Measurements from ENCODE around the gene RSPRY1.

Gene RSPRY1

DNA sequence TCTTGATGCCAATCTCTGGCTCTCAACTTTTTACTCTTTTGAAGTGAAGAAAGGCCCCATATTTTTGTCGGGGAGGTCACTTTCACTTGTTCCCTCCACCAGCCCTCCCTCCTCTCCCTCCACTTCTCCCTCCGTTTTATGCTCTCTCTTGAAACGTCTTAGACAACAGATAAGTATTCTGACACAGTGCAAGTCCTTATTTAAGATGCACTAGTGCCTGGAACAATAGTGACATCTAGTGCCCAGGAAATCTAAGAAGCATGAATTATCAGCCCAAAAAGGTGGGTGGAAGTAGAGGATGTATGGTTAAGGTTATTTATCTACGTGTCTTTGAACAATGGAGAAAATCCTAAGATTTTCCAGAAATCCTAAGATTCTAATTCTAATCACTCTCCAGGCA is 18.2 kb upstream of the RSPRY1 start:
- Histone ChIP-seq H3K79me2 (ENCODE audit: control insufficient read depth, insufficient read depth, low read length, unreplicated experiment) (no peaks in the 10 kb centered on the region), H3K27me3 (ENCODE audit: insufficient read depth, low read length) (no peaks in the 10 kb centered on the region), H3K4me1 (ENCODE audit: control insufficient read depth, insufficient read depth, low read length, unreplicated experiment) (peaks cover 7% of the 10 kb centered on the region), H3K27ac (ENCODE audit: low read depth, low read length) (no peak overlapping the region), H3K4me3 (ENCODE audit: low read depth, low read length) (no peak overlapping the region), H2AFZ (ENCODE audit: low read length, unreplicated experiment) (no peak overlapping the region), H3K36me3 (ENCODE audit: insufficient read depth, low read length) (peaks cover 17% of the 10 kb centered on the region)

DNA sequence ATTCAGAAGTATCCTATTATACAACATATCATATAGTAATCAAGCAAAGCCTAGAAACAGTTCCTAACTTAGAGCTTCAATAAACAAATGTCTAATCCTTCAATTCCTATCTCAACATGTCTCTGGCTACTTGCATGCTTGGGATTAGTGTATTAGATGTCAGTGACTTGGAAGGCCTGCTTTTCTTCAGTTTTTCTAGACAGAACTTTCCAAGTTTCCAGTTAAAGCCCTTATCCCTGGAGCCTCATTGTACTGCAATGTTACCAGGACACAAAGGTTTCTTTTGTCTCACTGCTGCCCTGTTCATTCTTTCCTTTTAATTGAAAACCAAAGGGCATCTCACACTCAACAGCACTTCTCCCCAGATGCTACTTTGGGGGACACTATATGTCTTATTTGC is 16.8 kb upstream of the RSPRY1 start:
- Histone ChIP-seq H3K36me3 (ENCODE audit: insufficient read depth, low read length) (peaks cover 8% of the 10 kb centered on the region), H3K27ac (ENCODE audit: low read depth, low read length) (no peak overlapping the region), H3K27me3 (ENCODE audit: insufficient read depth, low read length) (no peaks in the 10 kb centered on the region), H3K4me3 (ENCODE audit: low read depth, low read length) (no peak overlapping the region), H3K4me1 (ENCODE audit: control insufficient read depth, insufficient read depth, low read length, unreplicated experiment) (peaks cover 7% of the 10 kb centered on the region), H2AFZ (ENCODE audit: low read length, unreplicated experiment) (no peak overlapping the region), H3K79me2 (ENCODE audit: control insufficient read depth, insufficient read depth, low read length, unreplicated experiment) (peaks cover under 1% of the 10 kb centered on the region)

GRCh38 chr16:57172721-57173290 is 13.3 kb upstream of the RSPRY1 start:
- Histone ChIP-seq H3K36me3 (ENCODE audit: insufficient read depth, low read length) (no peaks in the 10 kb centered on the region; the same call in 1 of the 2 replicates), H3K27me3 (ENCODE audit: insufficient read depth, low read length) (no peaks in the 10 kb centered on the region), H3K4me3 (ENCODE audit: low read depth, low read length) (no peak overlapping the region), H3K4me1 (ENCODE audit: control insufficient read depth, insufficient read depth, low read length, unreplicated experiment) (no peaks in the 10 kb centered on the region), H3K79me2 (ENCODE audit: control insufficient read depth, insufficient read depth, low read length, unreplicated experiment) (peaks cover 4% of the 10 kb centered on the region), H2AFZ (ENCODE audit: low read length, unreplicated experiment) (no peak overlapping the region), H3K27ac (ENCODE audit: low read depth, low read length) (no peak overlapping the region)

GRCh38 chr16:57175896-57176295 is 10.2 kb upstream of the RSPRY1 start:
- no peak overlapping the region for H3K4me3 ChIP-seq (ENCODE audit: low read depth, low read length)
- no peak overlapping the region for H2AFZ ChIP-seq (ENCODE audit: low read length, unreplicated experiment)
- H3K79me2 ChIP-seq (ENCODE audit: control insufficient read depth, insufficient read depth, low read length, unreplicated experiment) = peaks cover 11% of the 10 kb centered on the region
- H3K27ac ChIP-seq (ENCODE audit: low read depth, low read length) = no peak overlapping the region
- no peaks in the 10 kb centered on the region for H3K27me3 ChIP-seq (ENCODE audit: insufficient read depth, low read length)
- no peaks in the 10 kb centered on the region for H3K36me3 ChIP-seq (ENCODE audit: insufficient read depth, low read length)
- no peaks in the 10 kb centered on the region for H3K4me1 ChIP-seq (ENCODE audit: control insufficient read depth, insufficient read depth, low read length, unreplicated experiment)

GRCh38 chr16:57178196-57178595 is 7.9 kb upstream of the RSPRY1 start:
- Histone ChIP-seq H3K27ac (ENCODE audit: low read depth, low read length) (no peak overlapping the region), H3K27me3 (ENCODE audit: insufficient read depth, low read length) (no peaks in the 10 kb centered on the region), H3K4me3 (ENCODE audit: low read depth, low read length) (no peak overlapping the region), H2AFZ (ENCODE audit: low read length, unreplicated experiment) (no peak overlapping the region), H3K79me2 (ENCODE audit: control insufficient read depth, insufficient read depth, low read length, unreplicated experiment) (peaks cover 30% of the 10 kb centered on the region), H3K4me1 (ENCODE audit: control insufficient read depth, insufficient read depth, low read length, unreplicated experiment) (no peaks in the 10 kb centered on the region), H3K36me3 (ENCODE audit: insufficient read depth, low read length) (no peaks in the 10 kb centered on the region)

DNA sequence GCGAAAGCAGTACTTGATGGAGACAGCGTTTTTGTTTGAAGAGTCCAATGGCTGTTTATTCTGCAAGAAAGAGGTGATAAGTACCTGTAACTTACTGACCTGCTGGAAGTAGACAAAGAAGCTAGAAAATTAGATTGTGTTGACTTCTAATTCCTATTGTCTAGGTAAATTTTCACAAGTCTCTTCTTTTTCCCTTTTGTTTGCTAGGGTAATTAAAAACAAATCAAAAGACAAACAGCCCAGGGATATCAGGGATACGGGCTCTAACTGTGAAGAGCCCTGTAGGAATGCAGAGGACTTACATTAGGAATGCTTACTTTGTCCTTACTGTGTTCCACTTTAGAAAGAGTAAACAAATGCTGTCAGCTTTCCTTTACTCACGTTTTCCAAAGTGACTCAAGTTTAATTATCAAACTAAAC is 7.3 kb upstream of the RSPRY1 start:
- H3K27ac ChIP-seq (ENCODE audit: low read depth, low read length) = no peak overlapping the region

GRCh38 chr16:57179215-57179828 is 6.8 kb upstream of the RSPRY1 start:
- H3K27ac ChIP-seq (ENCODE audit: low read depth, low read length) = no peak overlapping the region
- H3K4me3 ChIP-seq (ENCODE audit: low read depth, low read length) = no peak overlapping the region
- peaks cover 40% of the 10 kb centered on the region for H3K79me2 ChIP-seq (ENCODE audit: control insufficient read depth, insufficient read depth, low read length, unreplicated experiment)
- H3K4me1 ChIP-seq (ENCODE audit: control insufficient read depth, insufficient read depth, low read length, unreplicated experiment) = peaks cover 4% of the 10 kb centered on the region
- H3K36me3 ChIP-seq (ENCODE audit: insufficient read depth, low read length) = no peaks in the 10 kb centered on the region; the same call in 1 of the 2 replicates
- no peak overlapping the region for H2AFZ ChIP-seq (ENCODE audit: low read length, unreplicated experiment)
- no peaks in the 10 kb centered on the region for H3K27me3 ChIP-seq (ENCODE audit: insufficient read depth, low read length)

More for the DNA sequence above, 7.3 kb upstream of the RSPRY1 start:
- Histone ChIP-seq H3K36me3 (ENCODE audit: insufficient read depth, low read length) (no peaks in the 10 kb centered on the region), H3K79me2 (ENCODE audit: control insufficient read depth, insufficient read depth, low read length, unreplicated experiment) (peaks cover 36% of the 10 kb centered on the region), H3K27me3 (ENCODE audit: insufficient read depth, low read length) (no peaks in the 10 kb centered on the region), H3K4me1 (ENCODE audit: control insufficient read depth, insufficient read depth, low read length, unreplicated experiment) (no peaks in the 10 kb centered on the region), H3K4me3 (ENCODE audit: low read depth, low read length) (no peak overlapping the region), H2AFZ (ENCODE audit: low read length, unreplicated experiment) (no peak overlapping the region)

- no peak overlapping the region for H2AFZ ChIP-seq (ENCODE audit: low read length, unreplicated experiment)
- H3K27ac ChIP-seq (ENCODE audit: low read depth, low read length) = no peak overlapping the region
- peaks cover 78% of the 10 kb centered on the region for H3K79me2 ChIP-seq (ENCODE audit: control insufficient read depth, insufficient read depth, low read length, unreplicated experiment)
- peak overlapping the region; percentile 97 for H3K4me3 ChIP-seq (ENCODE audit: low read depth, low read length)
- peaks cover 11% of the 10 kb centered on the region for H3K4me1 ChIP-seq (ENCODE audit: control insufficient read depth, insufficient read depth, low read length, unreplicated experiment)
- H3K27me3 ChIP-seq (ENCODE audit: insufficient read depth, low read length) = no peaks in the 10 kb centered on the region
- no peaks in the 10 kb centered on the region; the same call in 1 of the 2 replicates for H3K36me3 ChIP-seq (ENCODE audit: insufficient read depth, low read length)
Measured at GRCh38 chr16:57184113-57184512, 2.0 kb upstream of the RSPRY1 start.

DNA sequence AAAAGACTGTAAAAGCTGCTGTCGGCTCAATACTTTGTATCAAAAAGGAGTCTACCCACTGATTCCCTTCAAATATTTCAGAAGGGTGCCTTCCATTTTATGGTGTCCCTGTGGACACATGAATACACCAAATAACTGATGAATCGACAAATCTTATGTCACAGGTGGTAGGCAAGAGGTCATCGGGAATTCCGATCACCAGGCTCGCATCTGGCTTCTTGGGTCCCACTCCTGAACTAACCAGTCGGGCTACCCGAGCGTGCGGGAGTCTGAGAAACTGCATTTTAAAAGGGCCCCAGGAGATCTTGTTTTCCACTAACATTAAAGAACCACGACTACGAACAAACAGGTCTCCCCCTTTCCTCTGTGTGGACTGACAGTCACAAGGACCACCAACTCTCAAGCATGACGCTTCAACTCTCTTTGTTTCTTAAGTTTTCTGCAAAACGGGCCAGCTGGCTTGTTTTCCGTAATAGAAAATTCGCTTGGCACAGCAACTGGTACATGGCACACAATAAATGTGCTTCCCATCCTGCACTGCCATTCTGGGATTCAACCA is 1.2 kb upstream of the RSPRY1 start:
- H3K4me3 ChIP-seq (ENCODE audit: low read depth, low read length) = peak overlapping the region; percentile 97
- H3K27me3 ChIP-seq (ENCODE audit: insufficient read depth, low read length) = no peaks in the 10 kb centered on the region
- no peaks in the 10 kb centered on the region; the same call in 1 of the 2 replicates for H3K36me3 ChIP-seq (ENCODE audit: insufficient read depth, low read length)
- H3K79me2 ChIP-seq (ENCODE audit: control insufficient read depth, insufficient read depth, low read length, unreplicated experiment) = peaks cover 80% of the 10 kb centered on the region
- peak overlapping the region; percentile 6 for H2AFZ ChIP-seq (ENCODE audit: low read length, unreplicated experiment)
- H3K27ac ChIP-seq (ENCODE audit: low read depth, low read length) = peak overlapping the region; percentile 82
- H3K4me1 ChIP-seq (ENCODE audit: control insufficient read depth, insufficient read depth, low read length, unreplicated experiment) = peaks cover 15% of the 10 kb centered on the region

DNA sequence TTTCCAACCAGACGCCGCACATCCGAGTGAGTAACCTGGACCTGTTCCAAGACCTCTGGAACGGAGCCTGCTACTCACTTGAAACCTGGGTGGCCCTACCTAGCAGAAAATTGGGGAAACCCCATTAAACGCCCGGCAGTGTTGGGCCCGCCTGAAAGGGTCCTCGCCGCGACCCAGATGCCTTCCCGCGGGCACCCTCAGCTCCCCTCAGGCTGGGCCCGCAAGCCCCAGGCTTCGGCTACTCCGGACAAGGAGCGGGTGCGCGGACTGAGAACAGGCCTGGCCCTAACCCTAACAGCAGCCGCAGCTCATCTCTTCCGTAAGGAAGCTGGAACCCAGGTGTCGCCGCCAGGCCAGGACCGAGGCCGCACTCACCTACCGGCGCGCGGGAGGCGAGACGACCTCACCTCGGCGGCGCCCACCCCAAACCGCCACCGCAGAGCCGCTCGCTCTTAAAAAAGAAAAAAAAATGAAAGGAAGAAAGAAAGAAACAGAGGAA is 634 bp upstream of the RSPRY1 start:
- Histone ChIP-seq H2AFZ (ENCODE audit: low read length, unreplicated experiment) (peak overlapping the region; percentile 96), H3K79me2 (ENCODE audit: control insufficient read depth, insufficient read depth, low read length, unreplicated experiment) (peaks cover 85% of the 10 kb centered on the region), H3K4me1 (ENCODE audit: control insufficient read depth, insufficient read depth, low read length, unreplicated experiment) (peaks cover 21% of the 10 kb centered on the region), H3K27me3 (ENCODE audit: insufficient read depth, low read length) (no peaks in the 10 kb centered on the region), H3K36me3 (ENCODE audit: insufficient read depth, low read length) (no peaks in the 10 kb centered on the region; the same call in 1 of the 2 replicates), H3K27ac (ENCODE audit: low read depth, low read length) (peak overlapping the region; percentile 82), H3K4me3 (ENCODE audit: low read depth, low read length) (peak overlapping the region; percentile 97)
